Progenitor cell of endocrine pancreas (in vitro differentiated cells): Measurements from ENCODE around the gene EPN2. TPM values are rescaled to one million over a fixed set of nuclear protein-coding genes. Genes with fewer than 3 reads are reported as not detected.

Source experiments
- DNase-seq: peaks from one replicate; pipeline ENCODE4 v3.0.0; 2021; ENCODE audit warnings: low spot score; ENCODE audit not compliant: unreplicated experiment
- H3K27ac Mint-ChIP-seq: 2 replicates; pipeline ENCODE4 v1.8.0; 2021; ENCODE audit warnings: mild to moderate bottlenecking, moderate library complexity, mixed read lengths
- H3K27me3 Mint-ChIP-seq: 2 replicates; pipeline ENCODE4 v1.8.0; 2021; ENCODE audit warnings: mixed read lengths
- H3K36me3 Mint-ChIP-seq: 2 replicates; pipeline ENCODE4 v1.8.0; 2022; ENCODE audit warnings: mixed read lengths; ENCODE audit not compliant: insufficient read depth
- H3K4me1 Mint-ChIP-seq: 2 replicates; pipeline ENCODE4 v1.8.0; 2021; ENCODE audit warnings: low read depth, mixed read lengths
- H3K4me3 Mint-ChIP-seq: 2 replicates; pipeline ENCODE4 v1.8.0; 2021; ENCODE audit warnings: low read depth, mild to moderate bottlenecking, moderate library complexity, mixed read lengths
- H3K9me3 Mint-ChIP-seq: 2 replicates; pipeline ENCODE4 v1.8.0; 2021; ENCODE audit warnings: low read depth, mixed read lengths
- CTCF ChIP-seq: fragments of 200-600 bp; sonication (generic); IDR thresholded peaks from one replicate; pipeline ENCODE4 v1.5.0; 2021; ENCODE audit warnings: antibody characterized with exemption, mild to moderate bottlenecking; ENCODE audit not compliant: unreplicated experiment
- total RNA-seq: library from RNA; stranded (reverse); gene quantifications from 2 replicates; pipeline ENCODE4 v1.2.1, GENCODE V29; 2021

The EPN2 gene
- total RNA-seq, 1 donor from 2014 or later, result 49.8 TPM

DNA sequence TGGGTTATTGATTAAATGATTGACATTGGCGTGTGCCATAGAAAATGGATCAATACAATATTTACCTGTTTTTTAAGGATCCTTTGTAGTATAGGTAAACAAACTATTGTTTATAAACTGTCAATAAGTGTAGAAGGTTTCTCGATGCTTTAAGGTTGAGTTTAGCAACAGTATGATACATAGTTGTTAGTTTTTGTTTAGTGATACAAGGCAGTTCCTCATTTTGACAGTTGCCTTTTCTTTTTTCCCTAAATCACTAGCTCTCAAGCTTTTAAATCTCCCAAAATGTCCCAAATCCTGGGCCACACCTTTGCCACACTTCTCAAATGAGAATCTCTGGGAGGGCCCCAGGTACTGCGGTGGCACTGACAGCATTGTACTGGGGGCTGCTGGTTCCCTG lies 57.3 kb downstream of the EPN2 start:
- no peaks in the 10 kb centered on the region for H3K27me3 Mint-ChIP-seq
- no peak for DNase-seq
- no peak for TF ChIP-seq CTCF
- H3K36me3 Mint-ChIP-seq, result peaks cover 3% of the 10 kb centered on the region
- H3K4me3 Mint-ChIP-seq, result no peak overlapping the region
- H3K4me1 Mint-ChIP-seq, result peaks cover 2% of the 10 kb centered on the region
- no peak overlapping the region for H3K27ac Mint-ChIP-seq
- H3K9me3 Mint-ChIP-seq, result no peaks in the 10 kb centered on the region

GRCh38 chr17:19295473-19296135 lies 58.4 kb downstream of the EPN2 start:
- Mint-ChIP-seq H3K27ac (no peak overlapping the region), H3K4me3 (no peak overlapping the region), H3K4me1 (peaks cover 3% of the 10 kb centered on the region), H3K36me3 (peaks cover 3% of the 10 kb centered on the region), H3K9me3 (no peaks in the 10 kb centered on the region), H3K27me3 (no peaks in the 10 kb centered on the region)
- no peak for TF ChIP-seq CTCF
- DNase-seq, result no peak

DNA sequence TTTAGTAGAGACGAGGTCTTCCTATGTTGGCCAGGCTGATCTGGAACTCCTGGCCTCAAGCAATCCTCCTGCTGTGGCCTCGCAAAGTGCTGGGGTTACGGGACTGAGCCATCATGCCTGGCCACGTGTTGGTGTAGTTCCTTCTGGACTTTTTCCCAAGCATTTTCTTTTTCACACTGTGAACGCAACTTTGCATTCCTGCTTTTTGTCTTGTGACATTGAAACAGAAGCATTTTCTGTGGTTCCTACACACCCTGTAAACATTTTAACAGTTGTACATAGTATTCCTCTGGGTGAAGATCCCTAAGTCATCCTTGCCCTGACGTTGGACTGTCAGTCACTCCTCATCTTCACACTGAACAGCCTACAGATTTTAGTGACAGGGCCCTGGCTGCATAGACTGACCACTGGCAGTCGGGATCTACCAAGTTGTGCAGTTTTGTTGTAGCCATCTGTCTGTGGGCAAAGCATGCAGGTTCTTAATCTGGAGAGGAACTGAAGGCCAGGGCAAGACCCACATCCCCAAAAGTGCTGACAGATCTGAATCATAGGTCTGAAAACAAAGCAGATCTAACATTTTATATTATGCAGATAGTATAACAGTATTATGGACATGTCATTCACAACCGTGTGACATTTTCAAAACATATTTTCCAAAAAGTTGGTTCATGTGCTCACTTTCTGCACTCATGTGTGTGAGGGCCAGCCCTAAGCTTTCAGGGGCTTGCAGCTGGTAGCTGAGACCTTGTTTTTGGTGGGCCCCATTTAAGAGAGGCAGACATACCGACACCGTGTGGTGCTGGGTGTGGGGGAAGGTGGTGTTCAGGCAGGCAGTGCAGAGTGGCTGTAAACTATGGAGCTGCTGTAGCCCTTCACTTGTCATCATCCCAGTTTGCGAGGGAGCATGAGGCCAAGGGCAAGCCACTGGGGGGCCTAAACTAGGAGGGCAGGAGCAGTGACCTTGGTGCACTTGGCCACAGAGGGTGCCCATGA lies 59.9 kb downstream of the EPN2 start:
- DNase-seq, result no peak
- Mint-ChIP-seq H3K27me3 (no peaks in the 10 kb centered on the region), H3K4me3 (no peak overlapping the region), H3K27ac (no peak overlapping the region), H3K36me3 (no peaks in the 10 kb centered on the region), H3K4me1 (peaks cover 3% of the 10 kb centered on the region), H3K9me3 (no peaks in the 10 kb centered on the region)
- no peak for TF ChIP-seq CTCF

DNA sequence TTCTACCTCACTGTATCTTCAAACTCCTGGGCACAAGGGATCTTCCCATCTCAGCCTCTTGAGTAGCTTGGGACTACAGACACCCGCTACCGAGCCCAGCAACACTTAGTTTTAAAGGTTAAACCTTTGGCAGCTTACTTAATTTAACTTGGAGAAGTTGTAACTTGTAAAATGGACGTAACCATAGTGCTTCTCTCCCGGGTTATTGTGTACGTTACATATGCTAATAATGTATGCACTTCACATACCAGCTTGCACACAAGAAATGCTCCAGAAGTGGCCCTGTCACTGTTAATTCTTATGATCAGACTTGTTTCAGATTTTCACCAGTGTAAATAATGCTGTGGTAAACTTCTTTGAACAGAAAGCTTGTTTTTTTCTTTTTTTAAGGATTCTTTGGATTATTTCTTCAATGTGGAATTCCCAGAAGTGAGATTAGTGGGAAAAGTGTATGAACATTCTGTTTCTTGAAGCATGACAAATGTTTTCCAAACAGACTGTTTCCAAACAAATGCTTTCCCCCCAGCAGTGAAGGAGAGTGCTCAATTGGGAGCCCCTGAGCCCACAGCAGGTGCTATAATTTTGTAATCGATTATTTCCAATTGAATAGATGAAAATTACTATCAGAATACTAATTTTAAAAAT lies 61.5 kb downstream of the EPN2 start:
- H3K27ac Mint-ChIP-seq, result no peak overlapping the region
- no peaks in the 10 kb centered on the region for H3K36me3 Mint-ChIP-seq
- no peak for TF ChIP-seq CTCF
- H3K4me3 Mint-ChIP-seq, result no peak overlapping the region
- no peaks in the 10 kb centered on the region for H3K27me3 Mint-ChIP-seq
- no peaks in the 10 kb centered on the region for H3K9me3 Mint-ChIP-seq
- H3K4me1 Mint-ChIP-seq, result peaks cover 3% of the 10 kb centered on the region
- no peak for DNase-seq

DNA sequence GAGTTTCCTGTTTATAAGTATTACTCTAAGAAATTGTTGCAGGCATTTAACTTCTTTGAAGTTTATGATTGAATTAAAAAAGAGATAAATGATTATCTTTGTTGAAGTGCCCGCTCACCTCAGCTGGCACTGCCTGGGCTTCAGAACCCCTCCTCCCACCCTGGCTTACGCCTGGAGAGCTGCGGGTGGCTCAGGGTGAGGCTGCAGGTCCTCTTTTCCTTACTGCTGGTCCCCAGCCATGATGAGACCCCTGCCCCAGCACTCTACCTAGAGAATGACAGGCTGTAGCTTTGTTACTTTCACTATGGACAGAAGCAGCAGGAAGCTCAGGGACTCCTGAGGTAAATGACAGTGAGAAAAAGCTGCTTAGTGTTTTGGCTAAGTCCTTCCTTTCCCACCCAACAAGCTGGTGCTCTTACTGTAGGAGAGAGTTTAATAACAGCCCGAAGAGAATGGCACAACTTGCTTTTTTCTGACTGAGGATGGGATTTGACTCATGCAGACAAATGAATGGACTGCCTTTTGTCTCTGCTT lies 62.1 kb downstream of the EPN2 start:
- TF ChIP-seq CTCF, result no peak
- no peaks in the 10 kb centered on the region for H3K9me3 Mint-ChIP-seq
- H3K27ac Mint-ChIP-seq, result no peak overlapping the region
- no peak for DNase-seq
- no peaks in the 10 kb centered on the region for H3K27me3 Mint-ChIP-seq
- H3K36me3 Mint-ChIP-seq, result no peaks in the 10 kb centered on the region
- peaks cover 3% of the 10 kb centered on the region for H3K4me1 Mint-ChIP-seq
- H3K4me3 Mint-ChIP-seq, result no peak overlapping the region
